GM12874 (cell line): Measurements from ENCODE around the gene SLC22A23.

Source experiments
- TF ChIP-seq, protein P1 (sequence below): IDR thresholded peaks from 2 replicates; pipeline ENCODE4 v1.5.1; 2011; ENCODE audit warnings: low read depth, mild to moderate bottlenecking, control low read depth, low read length, moderate library complexity; ENCODE audit not compliant: insufficient read depth

SLC22A23 gene

GRCh38 chr6:3360727-3361045 lies 96.2 kb downstream of the SLC22A23 start:
- TF ChIP-seq, protein P1, sequence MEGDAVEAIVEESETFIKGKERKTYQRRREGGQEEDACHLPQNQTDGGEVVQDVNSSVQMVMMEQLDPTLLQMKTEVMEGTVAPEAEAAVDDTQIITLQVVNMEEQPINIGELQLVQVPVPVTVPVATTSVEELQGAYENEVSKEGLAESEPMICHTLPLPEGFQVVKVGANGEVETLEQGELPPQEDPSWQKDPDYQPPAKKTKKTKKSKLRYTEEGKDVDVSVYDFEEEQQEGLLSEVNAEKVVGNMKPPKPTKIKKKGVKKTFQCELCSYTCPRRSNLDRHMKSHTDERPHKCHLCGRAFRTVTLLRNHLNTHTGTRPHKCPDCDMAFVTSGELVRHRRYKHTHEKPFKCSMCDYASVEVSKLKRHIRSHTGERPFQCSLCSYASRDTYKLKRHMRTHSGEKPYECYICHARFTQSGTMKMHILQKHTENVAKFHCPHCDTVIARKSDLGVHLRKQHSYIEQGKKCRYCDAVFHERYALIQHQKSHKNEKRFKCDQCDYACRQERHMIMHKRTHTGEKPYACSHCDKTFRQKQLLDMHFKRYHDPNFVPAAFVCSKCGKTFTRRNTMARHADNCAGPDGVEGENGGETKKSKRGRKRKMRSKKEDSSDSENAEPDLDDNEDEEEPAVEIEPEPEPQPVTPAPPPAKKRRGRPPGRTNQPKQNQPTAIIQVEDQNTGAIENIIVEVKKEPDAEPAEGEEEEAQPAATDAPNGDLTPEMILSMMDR, result no peak

DNA sequence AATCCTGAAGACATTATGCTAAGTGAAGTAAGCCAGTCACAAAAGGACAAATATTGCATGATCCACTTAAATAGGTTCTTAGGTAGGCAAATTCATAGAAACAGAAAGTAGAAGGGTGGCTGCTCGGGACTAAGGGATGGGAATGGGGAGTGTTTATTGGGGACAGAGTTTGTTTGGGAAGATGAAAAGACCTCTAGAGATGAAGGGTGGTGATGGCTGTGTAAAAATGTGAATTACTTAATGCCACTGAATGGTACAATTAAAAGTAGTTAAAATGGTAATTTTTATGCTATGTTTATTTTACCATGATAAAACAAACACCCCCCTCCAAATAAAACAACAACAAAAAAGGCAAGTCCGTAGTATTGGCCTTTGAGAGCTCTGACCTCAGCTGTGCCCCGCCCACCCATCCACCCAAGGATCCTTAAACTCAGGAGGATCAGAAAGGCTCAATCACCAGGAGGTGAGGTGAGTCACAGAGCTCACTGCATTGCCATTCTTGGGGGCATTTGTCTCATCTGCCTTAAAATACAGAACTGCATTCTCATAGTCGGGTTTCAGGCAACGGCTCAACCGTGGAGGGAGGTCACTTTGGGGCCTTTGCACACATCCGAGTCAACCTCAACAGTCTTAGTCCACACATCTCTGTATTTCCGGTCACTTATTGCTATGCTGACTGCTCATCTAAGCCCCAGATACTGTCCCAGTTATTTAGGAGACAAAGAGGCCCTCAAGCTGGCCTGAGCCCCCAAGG lies 96.7 kb downstream of the SLC22A23 start:
- TF ChIP-seq, protein P1, result no peak

DNA sequence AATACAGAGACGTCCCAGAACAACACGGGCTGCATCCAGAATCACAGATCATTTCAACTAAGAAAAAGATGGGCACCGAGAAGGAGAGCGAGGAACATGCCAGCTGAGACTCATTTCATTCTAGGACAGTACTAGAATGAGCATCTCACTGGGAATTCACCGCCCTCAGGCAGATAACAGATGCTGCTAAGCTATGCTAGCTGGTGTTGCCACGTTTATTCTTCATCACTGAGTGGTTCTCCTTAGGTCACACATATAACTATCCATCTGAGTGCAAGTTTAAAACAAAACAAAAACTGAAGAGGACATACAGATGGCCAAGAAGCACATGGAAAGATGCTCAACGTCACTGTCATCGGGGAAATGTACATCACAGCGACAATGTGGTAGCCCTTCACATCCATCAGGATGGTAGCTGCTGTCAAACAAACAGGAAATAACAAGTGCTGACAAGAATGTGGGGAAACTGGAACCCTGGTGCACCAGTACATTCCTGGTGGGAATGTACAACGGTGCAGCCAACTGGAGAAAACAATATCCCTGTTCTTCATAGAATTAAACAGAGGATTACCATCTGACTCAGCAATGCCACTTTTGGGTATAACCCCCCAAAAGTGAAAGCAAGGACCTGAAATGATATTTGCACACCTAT lies 97.6 kb downstream of the SLC22A23 start:
- TF ChIP-seq, protein P1, result no peak

DNA sequence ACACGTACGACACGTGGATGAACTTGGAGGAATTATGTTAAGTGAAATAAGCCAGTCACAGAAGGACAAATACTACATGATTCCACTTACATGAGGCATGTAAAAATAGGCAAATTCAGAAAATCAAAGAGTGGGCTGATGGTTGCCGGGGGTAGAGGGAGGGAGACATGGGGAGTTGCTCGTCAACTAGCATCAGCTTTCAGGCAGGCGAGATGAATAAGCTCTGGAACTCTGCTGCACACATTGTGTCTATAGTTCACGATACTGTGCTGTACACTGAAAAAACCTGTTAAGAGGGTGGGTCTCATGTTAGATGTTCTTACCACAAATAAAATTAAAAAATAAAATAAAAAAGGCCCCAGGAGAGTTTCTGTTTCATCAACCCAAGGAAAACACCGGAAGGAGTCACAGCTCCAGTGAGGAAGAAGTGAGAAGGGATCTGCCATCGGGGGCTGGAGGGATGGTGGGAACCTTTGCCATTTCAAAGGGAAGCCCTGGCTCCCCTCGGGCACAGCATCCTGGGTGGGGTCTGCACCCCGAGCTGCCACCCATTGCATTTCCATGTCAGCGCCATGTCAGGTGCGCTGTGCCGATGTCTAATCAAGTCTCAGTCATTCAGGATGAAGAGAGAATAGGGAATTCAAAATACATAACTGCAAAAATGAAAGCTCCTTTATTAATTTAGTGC lies 98.3 kb downstream of the SLC22A23 start:
- TF ChIP-seq, protein P1, result no peak

DNA sequence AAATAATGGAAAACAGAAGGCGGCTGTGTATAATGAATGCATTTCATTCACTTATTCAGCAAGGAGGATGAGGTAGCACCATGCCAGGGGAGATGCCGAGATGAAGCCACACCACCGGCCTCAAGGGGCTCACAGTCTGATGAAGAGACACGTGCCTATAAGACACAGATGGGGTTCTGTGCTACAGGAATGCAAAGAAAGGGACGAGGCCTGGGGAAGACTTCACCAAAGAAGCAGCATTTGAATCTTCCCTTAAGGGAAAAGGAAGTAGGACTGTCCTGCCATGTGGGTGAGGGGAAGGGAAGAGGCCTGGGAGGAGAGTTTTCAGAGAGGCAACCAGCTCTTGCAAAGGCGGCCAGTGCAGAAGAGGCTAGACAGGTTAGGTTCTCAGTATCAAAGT lies 99.2 kb downstream of the SLC22A23 start:
- TF ChIP-seq, protein P1, result no peak

GRCh38 chr6:3356824-3357420 lies 99.9 kb downstream of the SLC22A23 start:
- TF ChIP-seq, protein P1, result no peak
